IMR-90 (cell line): ENCODE results near the gene FNBP1. TPM values are rescaled to one million over a fixed set of nuclear protein-coding genes. Genes with fewer than 3 reads are reported as not detected.

ENCODE experiments used
- ATAC-seq: fragments of 200-7000 bp; cut with Tn5 transposase; 2 replicates; pipeline ENCODE4 v1.9.1; 2020; ENCODE audit warnings: low read depth, mild to moderate bottlenecking, moderate library complexity
- BruUV-seq: library from RNA; stranded (reverse); fragments of 400-500 nt; replicated peaks from 2 replicates; lab custom pipeline; 2021; lab: Mats Ljungman, UMichigan
- CTCF ChIA-PET: fragments of 300-600 bp; formaldehyde crosslinking; extraction: SDS; loops from one replicate; lab custom pipeline; 2021; ENCODE audit warnings: antibody characterized with exemption; lab: Yijun Ruan, JAX
- POLR2A ChIA-PET: fragments of 300-600 bp; sonication (Branson Sonifier 250); formaldehyde crosslinking; loops from one replicate; lab custom pipeline; 2022; ENCODE audit warnings: antibody characterized with exemption; ENCODE audit not compliant: unreplicated experiment; lab: Charles Lee
- DNase-seq: peaks from one replicate; pipeline ENCODE4 v3.0.0; 2013
- H2AFZ ChIP-seq: replicated peaks from 2 replicates; pipeline ENCODE3; 2013; ENCODE audit warnings: low read length, mild to moderate bottlenecking; ENCODE audit not compliant: poor library complexity
- H2AK5ac ChIP-seq: 2 replicates; pipeline ENCODE4 v1.6.1; 2013; ENCODE audit warnings: low read depth, low read length, inconsistent platforms
- H2AK9ac ChIP-seq: replicated peaks from 2 replicates; pipeline ENCODE3; 2013; ENCODE audit warnings: mild to moderate bottlenecking, low read depth, low read length, moderate library complexity; ENCODE audit not compliant: poor library complexity
- H2BK120ac ChIP-seq: 2 replicates; pipeline ENCODE4 v1.6.1; 2013; ENCODE audit warnings: low read depth, low read length, inconsistent platforms
- H2BK15ac ChIP-seq: 3 replicates; pipeline ENCODE4 v1.6.1; 2013; ENCODE audit warnings: low read depth, low read length, inconsistent platforms
- H2BK20ac ChIP-seq: 2 replicates; pipeline ENCODE4 v1.6.1; 2013; ENCODE audit warnings: low read depth, mild to moderate bottlenecking, inconsistent platforms, low read length, moderate library complexity
- H2BK5ac ChIP-seq: 2 replicates; pipeline ENCODE4 v1.6.1; 2013; ENCODE audit warnings: mild to moderate bottlenecking, low read depth, low read length, inconsistent platforms; ENCODE audit not compliant: poor library complexity, severe bottlenecking
- H3K14ac ChIP-seq: replicated peaks from 2 replicates; pipeline ENCODE4 v1.6.1; 2013; ENCODE audit warnings: low read depth, low read length, inconsistent platforms
- H3K18ac ChIP-seq: 2 replicates; pipeline ENCODE4 v1.6.1; 2013; ENCODE audit warnings: low read depth, low read length, control low read depth
- H3K23ac ChIP-seq: 2 replicates; pipeline ENCODE4 v1.6.1; 2013; ENCODE audit warnings: low read depth, low read length, inconsistent platforms
- H3K27ac ChIP-seq: 2 replicates; pipeline ENCODE4 v1.5.1; 2013; ENCODE audit warnings: mild to moderate bottlenecking, control low read depth, low read length; ENCODE audit not compliant: insufficient read depth
- H3K27me3 ChIP-seq: 2 replicates; pipeline ENCODE4 v1.6.1; 2013; ENCODE audit warnings: low read length; ENCODE audit not compliant: control insufficient read depth, insufficient read depth
- H3K36me3 ChIP-seq: 2 replicates; pipeline ENCODE4 v1.6.1; 2013; ENCODE audit warnings: low read length, mixed read lengths; ENCODE audit not compliant: control insufficient read depth, insufficient read depth
- H3K4ac ChIP-seq: 2 replicates; pipeline ENCODE4 v1.6.1; 2013; ENCODE audit warnings: low read depth, low read length, inconsistent platforms
- H3K4me1 ChIP-seq: 2 replicates; pipeline ENCODE4 v1.6.1; 2013; ENCODE audit warnings: low read length, mixed read lengths; ENCODE audit not compliant: control insufficient read depth, insufficient read depth
- H3K4me2 ChIP-seq: 2 replicates; pipeline ENCODE4 v1.6.1; 2013; ENCODE audit warnings: low read depth, mild to moderate bottlenecking, control low read depth, low read length, moderate library complexity
- H3K4me3 ChIP-seq: 2 replicates; pipeline ENCODE4 v1.5.1; 2013; ENCODE audit warnings: low read depth, mild to moderate bottlenecking, control low read depth, low read length, moderate library complexity; ENCODE audit not compliant: insufficient read depth
- H3K56ac ChIP-seq: 2 replicates; pipeline ENCODE4 v1.6.1; 2013; ENCODE audit warnings: low read length, inconsistent platforms; ENCODE audit not compliant: insufficient read depth; ENCODE audit errors: extremely low read depth
- H3K79me1 ChIP-seq, 2 experiments: 2 replicates each; pipeline ENCODE4 v1.6.1; 2013; ENCODE audit warnings: low read length in 2 of 2, inconsistent platforms in 1 of 2, low read depth in 1 of 2
- H3K9ac ChIP-seq: 2 replicates; pipeline ENCODE4 v1.6.1; 2013; ENCODE audit warnings: low read depth, low read length, control low read depth
- H3K9me1 ChIP-seq: 2 replicates; pipeline ENCODE4 v1.6.1; 2013; ENCODE audit warnings: low read length, inconsistent platforms; ENCODE audit not compliant: insufficient read depth
- H3K9me3 ChIP-seq: 2 replicates; pipeline ENCODE4 v1.6.1; 2013; ENCODE audit warnings: low read length; ENCODE audit not compliant: control insufficient read depth, insufficient read depth
- H4K20me1 ChIP-seq: 2 replicates; pipeline ENCODE4 v1.6.1; 2013; ENCODE audit warnings: low read length, inconsistent platforms; ENCODE audit not compliant: insufficient read depth
- H4K5ac ChIP-seq: 2 replicates; pipeline ENCODE4 v1.6.1; 2013; ENCODE audit warnings: mild to moderate bottlenecking, low read depth, low read length, control low read depth
- H4K8ac ChIP-seq, 2 experiments: 2 replicates each; pipeline ENCODE4 v1.6.1; 2013; ENCODE audit warnings: low read depth in 2 of 2, low read length in 2 of 2, control low read depth in 1 of 2, inconsistent platforms in 1 of 2
- H4K91ac ChIP-seq: 2 replicates; pipeline ENCODE4 v1.6.1; 2013; ENCODE audit warnings: low read depth, low read length, inconsistent platforms; ENCODE audit not compliant: insufficient read depth
- BHLHE40 ChIP-seq: fragments of 150-350 bp; IDR thresholded peaks from 2 replicates; pipeline ENCODE4 v1.6.1; 2016; ENCODE audit warnings: mild to moderate bottlenecking, low read depth, low read length
- CEBPB ChIP-seq: IDR thresholded peaks from 2 replicates; pipeline ENCODE4 v1.6.1; 2012; ENCODE audit warnings: low read depth, low read length, improper control_type of control experiment
- CHD1 ChIP-seq: IDR thresholded peaks from 2 replicates; pipeline ENCODE4 v1.6.1; 2012; ENCODE audit warnings: low read depth, low read length, improper control_type of control experiment
- FOS ChIP-seq: fragments of 150-350 bp; IDR thresholded peaks from 2 replicates; pipeline ENCODE4 v1.6.1; 2016; ENCODE audit warnings: low read depth, low read length
- MAFK ChIP-seq: IDR thresholded peaks from 2 replicates; pipeline ENCODE4 v1.6.1; 2012; ENCODE audit warnings: low read depth, low read length, improper control_type of control experiment
- MAZ ChIP-seq: IDR thresholded peaks from 2 replicates; pipeline ENCODE4 v1.6.1; 2012; ENCODE audit warnings: low read depth, mild to moderate bottlenecking, low read length, improper control_type of control experiment, moderate library complexity, borderline replicate concordance
- MXI1 ChIP-seq: IDR thresholded peaks from 2 replicates; pipeline ENCODE4 v1.6.1; 2012; ENCODE audit warnings: low read depth, mild to moderate bottlenecking, low read length, moderate library complexity, borderline replicate concordance
- POLR2A ChIP-seq: IDR thresholded peaks from 2 replicates; pipeline ENCODE4 v1.6.1; 2012; ENCODE audit warnings: mild to moderate bottlenecking, low read depth, low read length
- RAD21 ChIP-seq: IDR thresholded peaks from 2 replicates; pipeline ENCODE4 v1.6.1; 2012; ENCODE audit warnings: low read length, improper control_type of control experiment
- RCOR1 ChIP-seq: IDR thresholded peaks from 2 replicates; pipeline ENCODE4 v1.6.1; 2012; ENCODE audit warnings: mild to moderate bottlenecking, low read length, improper control_type of control experiment; ENCODE audit not compliant: insufficient replicate concordance
- RFX5 ChIP-seq: IDR thresholded peaks from 2 replicates; pipeline ENCODE4 v1.8.0; 2012; ENCODE audit warnings: low read depth, mild to moderate bottlenecking, low read length, moderate library complexity
- SMC3 ChIP-seq: fragments of 150-350 bp; IDR thresholded peaks from 2 replicates; pipeline ENCODE4 v1.6.1; 2016; ENCODE audit warnings: low read depth, mild to moderate bottlenecking, antibody characterized with exemption, low read length, moderate library complexity
- USF2 ChIP-seq: fragments of 150-350 bp; IDR thresholded peaks from 2 replicates; pipeline ENCODE4 v1.6.1; 2017; ENCODE audit warnings: mild to moderate bottlenecking, antibody characterized with exemption, low read length, low read depth
- WGBS, 2 experiments: methylation state at CpG; one replicate each; pipeline versions ENCODE4 v1.1.5 to v1.1.7; 2013; ENCODE audit warnings: missing lambda C conversion rate in 2 of 2; ENCODE audit not compliant: insufficient read length in 1 of 2; ENCODE audit errors: extremely low coverage in 2 of 2; 5-methylcytosine and 5-hydroxymethylcytosine counted together
- dilution Hi-C: fragments of 300-500 bp; cut with HindIII; formaldehyde crosslinking; loops from one replicate; pipeline ENCODE4 v1.14.3; 2018; ENCODE audit warnings: low sequenced_read_pairs; ENCODE audit not compliant: unreplicated experiment
- in situ Hi-C: fragments of 300-500 bp; cut with MboI; formaldehyde crosslinking; loops from 3 replicates; pipeline ENCODE4 v1.14.3; 2019; ENCODE audit warnings: low sequenced_read_pairs, inconsistent platforms, mixed read lengths
- intact Hi-C: fragments of 100-400 bp; cut with micrococcal nuclease; formaldehyde crosslinking; loops from 2 replicates; pipeline ENCODE4 v1.10.0; 2022
- polyA plus RNA-seq, 3 experiments: library from polyadenylated mRNA; depleted of rRNA; stranded (reverse); fragments of >200 nt; gene quantifications; 2 replicates each; pipeline ENCODE4 v1.2.3, GENCODE V29; 2012; ENCODE audit warnings: low replicate concordance in 1 of 3
- total RNA-seq: library from RNA; depleted of rRNA; stranded (reverse); fragments of >200 nt; gene quantifications from 2 replicates; pipeline ENCODE4 v1.2.3, GENCODE V29; 2012
- TF ChIP-seq, protein P1 (sequence below): conservative IDR thresholded peaks from 2 replicates; pipeline ENCODE4 v1.5.1; 2012; ENCODE audit warnings: mild to moderate bottlenecking, low read depth, low read length, improper control_type of control experiment

FNBP1 gene
- total and polyA plus RNA-seq, 2 of the 4 experiments (the other 2 are of a cell fraction), result 10.3 to 15.4 TPM

GRCh38 chr9:130023994-130024596, 18.9 kb downstream of the FNBP1 start:
- dilution Hi-C loops, result no loop called here

More at GRCh38 chr9:130023994-130024596, 18.9 kb downstream of the FNBP1 start:
- no peak overlapping the region for H3K23ac ChIP-seq
- H3K27me3 ChIP-seq, result 0 out of 2 replicates have a peak, but pooled peaks cover 2% of the 10 kb centered on the region
- no peak overlapping the region for H3K9ac ChIP-seq
- H3K18ac ChIP-seq, result no peak overlapping the region
- no peaks in the 10 kb centered on the region for H3K36me3 ChIP-seq
- H4K5ac ChIP-seq, result no peak overlapping the region
- no peak for DNase-seq
- H4K20me1 ChIP-seq, result peaks cover 41% of the 10 kb centered on the region
- H3K9me1 ChIP-seq, result peaks cover 6% of the 10 kb centered on the region
- no CpG with 5 or more reads among the region's 3 CpGs for WGBS, 2 experiments
- H3K79me1 ChIP-seq, result peaks cover 19 to 48% of the 10 kb centered on the region in 2 experiments
- no peak overlapping the region for H2AK5ac ChIP-seq
- ATAC-seq, result no peak
- no peak overlapping the region for H4K8ac ChIP-seq
- no peak overlapping the region for H3K27ac ChIP-seq
- ChIA-PET POLR2A (no interaction called here), CTCF (no interaction called here)
- H3K4me3 ChIP-seq, result no peak overlapping the region
- no peak overlapping the region for H2BK15ac ChIP-seq
- no peak overlapping the region for H2BK120ac ChIP-seq
- H3K4ac ChIP-seq, result no peak overlapping the region
- in situ Hi-C loops, result no loop called here
- no peak overlapping the region for H2AK9ac ChIP-seq
- H2BK5ac ChIP-seq, result no peak overlapping the region
- intact Hi-C loops, result no loop called here
- H2AFZ ChIP-seq, result no peak overlapping the region
- peaks cover 2% of the 10 kb centered on the region; the same call in 1 of the 2 replicates for H3K9me3 ChIP-seq
- no peak overlapping the region for H4K91ac ChIP-seq
- BruUV-seq, result no TSS peak
- TF ChIP-seq CHD1, result no peak
- TF ChIP-seq POLR2A, result no peak
- TF ChIP-seq, protein P1, sequence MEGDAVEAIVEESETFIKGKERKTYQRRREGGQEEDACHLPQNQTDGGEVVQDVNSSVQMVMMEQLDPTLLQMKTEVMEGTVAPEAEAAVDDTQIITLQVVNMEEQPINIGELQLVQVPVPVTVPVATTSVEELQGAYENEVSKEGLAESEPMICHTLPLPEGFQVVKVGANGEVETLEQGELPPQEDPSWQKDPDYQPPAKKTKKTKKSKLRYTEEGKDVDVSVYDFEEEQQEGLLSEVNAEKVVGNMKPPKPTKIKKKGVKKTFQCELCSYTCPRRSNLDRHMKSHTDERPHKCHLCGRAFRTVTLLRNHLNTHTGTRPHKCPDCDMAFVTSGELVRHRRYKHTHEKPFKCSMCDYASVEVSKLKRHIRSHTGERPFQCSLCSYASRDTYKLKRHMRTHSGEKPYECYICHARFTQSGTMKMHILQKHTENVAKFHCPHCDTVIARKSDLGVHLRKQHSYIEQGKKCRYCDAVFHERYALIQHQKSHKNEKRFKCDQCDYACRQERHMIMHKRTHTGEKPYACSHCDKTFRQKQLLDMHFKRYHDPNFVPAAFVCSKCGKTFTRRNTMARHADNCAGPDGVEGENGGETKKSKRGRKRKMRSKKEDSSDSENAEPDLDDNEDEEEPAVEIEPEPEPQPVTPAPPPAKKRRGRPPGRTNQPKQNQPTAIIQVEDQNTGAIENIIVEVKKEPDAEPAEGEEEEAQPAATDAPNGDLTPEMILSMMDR, result no peak
- TF ChIP-seq MAZ, result no peak
- TF ChIP-seq RAD21, result no peak
- no peak for TF ChIP-seq BHLHE40
- TF ChIP-seq FOS, result no peak
- TF ChIP-seq USF2, result no peak
- no peak for TF ChIP-seq CEBPB
- no peak for TF ChIP-seq MXI1
- TF ChIP-seq SMC3, result no peak
- TF ChIP-seq RCOR1, result no peak
- no peak for TF ChIP-seq MAFK
- TF ChIP-seq RFX5, result no peak
- H3K4me1 ChIP-seq, result peaks cover 2% of the 10 kb centered on the region
- H3K56ac ChIP-seq, result no peak overlapping the region
- H3K4me2 ChIP-seq, result no peak overlapping the region
- H2BK20ac ChIP-seq, result no peak overlapping the region
- H3K14ac ChIP-seq, result no peak overlapping the region
